Choroid plexus epithelial cell (primary cell): ENCODE measurements around the gene ARHGEF37.

ENCODE experiments used
- DNase-seq: peaks from one replicate; pipeline ENCODE4 v3.0.0-alpha.2; 2010; ENCODE audit warnings: low read depth
- H3K4me3 ChIP-seq: 2 replicates; pipeline ENCODE4 v1.5.1; 2011; ENCODE audit warnings: low read depth, mild to moderate bottlenecking, control low read depth, low read length, moderate library complexity
- CTCF ChIP-seq: conservative IDR thresholded peaks from 2 replicates; pipeline ENCODE4 v1.5.1; 2011; ENCODE audit warnings: low read depth, mild to moderate bottlenecking, control low read depth, inconsistent platforms, low read length, moderate library complexity

The ARHGEF37 gene

GRCh38 chr5:149598966-149599365 is 17.7 kb downstream of the ARHGEF37 start:
- TF ChIP-seq CTCF = no peak

GRCh38 chr5:149599375-149599774 is 18.1 kb downstream of the ARHGEF37 start:
- TF ChIP-seq CTCF = no peak
- H3K4me3 ChIP-seq = no peak overlapping the region
- no peak for DNase-seq

More at GRCh38 chr5:149598966-149599365, 17.7 kb downstream of the ARHGEF37 start:
- H3K4me3 ChIP-seq = no peak overlapping the region
- no peak for DNase-seq

- no peak for TF ChIP-seq CTCF
- no peak for DNase-seq
Measured at GRCh38 chr5:149600932-149601331, 19.6 kb downstream of the ARHGEF37 start.

GRCh38 chr5:149603210-149603609 is 21.9 kb downstream of the ARHGEF37 start:
- TF ChIP-seq CTCF = no peak
- H3K4me3 ChIP-seq = no peak overlapping the region
- DNase-seq = no peak

More at GRCh38 chr5:149600932-149601331, 19.6 kb downstream of the ARHGEF37 start:
- no peak overlapping the region for H3K4me3 ChIP-seq

- DNase-seq = no peak
- H3K4me3 ChIP-seq = no peak overlapping the region
- TF ChIP-seq CTCF = no peak
Measured at GRCh38 chr5:149603920-149604319, 22.6 kb downstream of the ARHGEF37 start.

GRCh38 chr5:149604321-149604720 is 23.0 kb downstream of the ARHGEF37 start:
- no peak for DNase-seq
- TF ChIP-seq CTCF = no peak
- no peak overlapping the region for H3K4me3 ChIP-seq

- no peak for DNase-seq
- H3K4me3 ChIP-seq = no peak overlapping the region
- no peak for TF ChIP-seq CTCF
Measured at GRCh38 chr5:149605354-149605997, 24.2 kb downstream of the ARHGEF37 start.
